B cell (primary cell): ENCODE results near the gene AOPEP.

Experiments used
- EZH2 ChIP-seq: IDR thresholded peaks from 2 replicates; pipeline ENCODE4 v1.6.1; 2012; ENCODE audit warnings: borderline replicate concordance, low read depth, mild to moderate bottlenecking, moderate library complexity, low read length; ENCODE audit not compliant: insufficient read depth, poor library complexity, severe bottlenecking
- TF ChIP-seq, protein P1 (sequence below): fragments of 200-600 bp; IDR thresholded peaks from one replicate; pipeline ENCODE4 v1.8.0; 2022; ENCODE audit warnings: antibody characterized with exemption, mild to moderate bottlenecking

DNA sequence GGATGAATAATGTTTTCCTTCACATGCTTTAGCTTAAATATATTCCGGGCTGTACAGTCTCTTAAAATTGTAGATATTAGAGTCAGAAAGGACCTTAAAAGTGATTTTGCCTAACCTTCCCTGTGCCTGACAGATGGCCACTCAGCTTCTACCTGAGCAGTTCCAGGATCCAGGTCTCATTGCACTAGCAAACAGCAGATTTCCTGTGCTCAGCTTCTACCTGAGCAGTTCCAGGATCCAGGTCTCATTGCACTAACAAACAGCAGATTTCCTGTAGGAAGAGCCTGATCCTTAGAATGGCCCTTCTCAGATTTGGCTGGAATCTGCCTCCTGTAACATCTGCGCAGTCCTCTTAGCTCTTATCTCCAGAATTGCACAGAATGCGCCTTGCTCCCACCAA lies 219.8 kb downstream of the AOPEP start:
- TF ChIP-seq, protein P1, sequence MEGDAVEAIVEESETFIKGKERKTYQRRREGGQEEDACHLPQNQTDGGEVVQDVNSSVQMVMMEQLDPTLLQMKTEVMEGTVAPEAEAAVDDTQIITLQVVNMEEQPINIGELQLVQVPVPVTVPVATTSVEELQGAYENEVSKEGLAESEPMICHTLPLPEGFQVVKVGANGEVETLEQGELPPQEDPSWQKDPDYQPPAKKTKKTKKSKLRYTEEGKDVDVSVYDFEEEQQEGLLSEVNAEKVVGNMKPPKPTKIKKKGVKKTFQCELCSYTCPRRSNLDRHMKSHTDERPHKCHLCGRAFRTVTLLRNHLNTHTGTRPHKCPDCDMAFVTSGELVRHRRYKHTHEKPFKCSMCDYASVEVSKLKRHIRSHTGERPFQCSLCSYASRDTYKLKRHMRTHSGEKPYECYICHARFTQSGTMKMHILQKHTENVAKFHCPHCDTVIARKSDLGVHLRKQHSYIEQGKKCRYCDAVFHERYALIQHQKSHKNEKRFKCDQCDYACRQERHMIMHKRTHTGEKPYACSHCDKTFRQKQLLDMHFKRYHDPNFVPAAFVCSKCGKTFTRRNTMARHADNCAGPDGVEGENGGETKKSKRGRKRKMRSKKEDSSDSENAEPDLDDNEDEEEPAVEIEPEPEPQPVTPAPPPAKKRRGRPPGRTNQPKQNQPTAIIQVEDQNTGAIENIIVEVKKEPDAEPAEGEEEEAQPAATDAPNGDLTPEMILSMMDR, result no peak
- no peak for TF ChIP-seq EZH2
